ENCODE results near the gene ABHD2.
"Not testable (repeated sequence)": the region's sequence is repeated elsewhere in the genome, so short reads cannot be mapped to it uniquely, and the experiment has no call there.

DNA sequence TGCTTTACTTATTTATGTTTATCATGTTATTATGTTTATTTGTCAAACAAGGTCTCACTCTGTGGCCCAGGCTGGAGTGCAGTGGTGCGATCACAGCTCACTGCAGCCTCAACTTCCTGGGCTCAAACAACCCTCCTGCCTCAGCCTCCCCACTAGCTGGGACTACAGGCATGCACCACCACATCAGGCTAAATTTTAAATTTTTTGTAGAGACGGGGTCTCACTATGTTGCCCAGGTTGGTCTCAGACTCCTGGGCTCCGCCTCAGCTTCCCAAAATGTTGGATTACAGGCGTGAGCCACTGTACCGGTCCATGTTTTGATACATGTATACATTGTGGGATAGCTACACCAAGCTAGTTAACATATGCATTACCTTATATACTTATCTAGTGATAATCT is 1.9 kb upstream of the ABHD2 start:
- TF ChIP-seq, protein P1, sequence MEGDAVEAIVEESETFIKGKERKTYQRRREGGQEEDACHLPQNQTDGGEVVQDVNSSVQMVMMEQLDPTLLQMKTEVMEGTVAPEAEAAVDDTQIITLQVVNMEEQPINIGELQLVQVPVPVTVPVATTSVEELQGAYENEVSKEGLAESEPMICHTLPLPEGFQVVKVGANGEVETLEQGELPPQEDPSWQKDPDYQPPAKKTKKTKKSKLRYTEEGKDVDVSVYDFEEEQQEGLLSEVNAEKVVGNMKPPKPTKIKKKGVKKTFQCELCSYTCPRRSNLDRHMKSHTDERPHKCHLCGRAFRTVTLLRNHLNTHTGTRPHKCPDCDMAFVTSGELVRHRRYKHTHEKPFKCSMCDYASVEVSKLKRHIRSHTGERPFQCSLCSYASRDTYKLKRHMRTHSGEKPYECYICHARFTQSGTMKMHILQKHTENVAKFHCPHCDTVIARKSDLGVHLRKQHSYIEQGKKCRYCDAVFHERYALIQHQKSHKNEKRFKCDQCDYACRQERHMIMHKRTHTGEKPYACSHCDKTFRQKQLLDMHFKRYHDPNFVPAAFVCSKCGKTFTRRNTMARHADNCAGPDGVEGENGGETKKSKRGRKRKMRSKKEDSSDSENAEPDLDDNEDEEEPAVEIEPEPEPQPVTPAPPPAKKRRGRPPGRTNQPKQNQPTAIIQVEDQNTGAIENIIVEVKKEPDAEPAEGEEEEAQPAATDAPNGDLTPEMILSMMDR (IDR thresholded peaks at IDR 0.05 in 4 of 5, conservative IDR thresholded peaks at IDR 0.05 in 1 of 5) = not testable (repeated sequence)
- TF ChIP-seq POLR2A (IDR thresholded peaks at IDR 0.05) = not testable (repeated sequence)

Measured in gastrocnemius medialis (tissue), 4 donors.